HG02642 (cell line): Measurements from ENCODE around the gene SCD5.
A peak's percentile ranks its signal among the peaks of the same experiment; 100 is the strongest.
"Not testable (repeated sequence)": the region's sequence is repeated elsewhere in the genome, so short reads cannot be mapped to it uniquely, and the experiment has no call there.

Source experiments
- ATAC-seq: cut with Tn5 transposase; IDR thresholded peaks from one replicate; pipeline ENCODE4 v1.9.1; 2021; ENCODE audit warnings: mild to moderate bottlenecking; ENCODE audit not compliant: unreplicated experiment, poor library complexity

Gene SCD5

GRCh38 chr4:82798168-82799005 lies at the start of gene SCD5:
Gene SCD5, minus strand, starts transcription at chr4:82798796. Its CDS starts 259 bp downstream, at chr4:82798537.
- peak; percentile 89 for ATAC-seq

GRCh38 chr4:82842593-82842992 lies 44.0 kb upstream of the SCD5 start:
- no peak for ATAC-seq

GRCh38 chr4:82839624-82840023 lies 41.0 kb upstream of the SCD5 start:
- no peak for ATAC-seq

GRCh38 chr4:82833696-82834313 lies 35.2 kb upstream of the SCD5 start:
- no peak for ATAC-seq

GRCh38 chr4:82833060-82833459 lies 34.5 kb upstream of the SCD5 start:
- not testable (repeated sequence) for ATAC-seq

- ATAC-seq = no peak
These were observed 26.8 kb upstream of the SCD5 start for GRCh38 chr4:82825425-82825824.

- no peak for ATAC-seq
These were observed 24.5 kb upstream of the SCD5 start for GRCh38 chr4:82823062-82823461.

- no peak for ATAC-seq
These were observed 22.1 kb upstream of the SCD5 start for GRCh38 chr4:82820689-82821088.

GRCh38 chr4:82818664-82819662 lies 20.4 kb upstream of the SCD5 start:
- no peak for ATAC-seq

- not testable (repeated sequence) for ATAC-seq
These were observed 18.3 kb upstream of the SCD5 start for GRCh38 chr4:82816874-82817273.

- no peak for ATAC-seq
These were observed 15.4 kb upstream of the SCD5 start for GRCh38 chr4:82814034-82814433.

GRCh38 chr4:82811838-82812341 lies 13.3 kb upstream of the SCD5 start:
- no peak for ATAC-seq

GRCh38 chr4:82811392-82811791 lies 12.8 kb upstream of the SCD5 start:
- no peak for ATAC-seq

GRCh38 chr4:82810176-82810575 lies 11.6 kb upstream of the SCD5 start:
- ATAC-seq = no peak

GRCh38 chr4:82809619-82810018 lies 11.0 kb upstream of the SCD5 start:
- ATAC-seq = no peak

GRCh38 chr4:82803746-82804145 lies 5.2 kb upstream of the SCD5 start:
- no peak for ATAC-seq

- no peak for ATAC-seq
These were observed 4.3 kb upstream of the SCD5 start for GRCh38 chr4:82802911-82803310.

GRCh38 chr4:82801910-82802521 lies 3.4 kb upstream of the SCD5 start:
- no peak for ATAC-seq

GRCh38 chr4:82799006-82799881 lies 648 bp upstream of the SCD5 start:
- ATAC-seq = peak; percentile 28
